ENCODE data around the gene C17orf107. TPM values are rescaled to one million over a fixed set of nuclear protein-coding genes. Genes with fewer than 3 reads are reported as not detected.
A peak's percentile ranks its signal among the peaks of the same experiment; 100 is the strongest.

The C17orf107 gene
- total RNA-seq, 1 experiment from 2014 or later: 0.36 TPM

- H3K9me3 ChIP-seq (ENCODE audit: low read length): no peaks in the 10 kb centered on the region
- intact Hi-C loops (cut with micrococcal nuclease): no loop called here
- H3K4me3 ChIP-seq (ENCODE audit: low read length): no peak overlapping the region
- no peaks in the 10 kb centered on the region for H3F3A ChIP-seq (ENCODE audit: low read length, unreplicated experiment)
- no peaks in the 10 kb centered on the region for H3K79me2 ChIP-seq (ENCODE audit: low read length)
- CTCF ChIA-PET: no interaction called here
- DNase-seq (no peak), ATAC-seq (no peak)
- H3K9ac ChIP-seq (ENCODE audit: low read length): no peak overlapping the region
- POLR2A ChIA-PET (ENCODE audit: unreplicated experiment): no interaction called here
- no peaks in the 10 kb centered on the region; the same call in 1 of the 2 replicates for H3K36me3 ChIP-seq (ENCODE audit: low read depth, low read length)
- no peaks in the 10 kb centered on the region for H3K27me3 ChIP-seq (ENCODE audit: low read length)
- TF ChIP-seq EZH2 (IDR thresholded peaks at IDR 0.05; ENCODE audit: low read length, unreplicated experiment) (no peak), EZH2phosphoT487 (IDR thresholded peaks at IDR 0.05; ENCODE audit: borderline replicate concordance, low read length) (no peak), CTCF (conservative IDR thresholded peaks at IDR 0.05; ENCODE audit: low read depth, low read length) (no peak)
- no peak overlapping the region for H2AFZ ChIP-seq (ENCODE audit: low read length)
- BruUV-seq (replicated peaks): no TSS peak
- H3K9me2 ChIP-seq (replicated peaks; ENCODE audit: low read length): no peaks in the 10 kb centered on the region
- H3K4me1 ChIP-seq (ENCODE audit: insufficient read depth, low read length): no peaks in the 10 kb centered on the region
- H3K27ac ChIP-seq (ENCODE audit: low read length): no peak overlapping the region
- no peak overlapping the region for H3K4me2 ChIP-seq (ENCODE audit: low read length)
- no peaks in the 10 kb centered on the region for H4K20me1 ChIP-seq (ENCODE audit: low read length)
These were observed 4.2 kb upstream of the C17orf107 start for GRCh38 chr17:4895121-4895520.

- DNase-seq: no peak
- Histone ChIP-seq H3K9ac (ENCODE audit: low read length) (no peak overlapping the region), H3K36me3 (ENCODE audit: low read depth, low read length) (no peaks in the 10 kb centered on the region; the same call in 1 of the 2 replicates), H3K27me3 (ENCODE audit: low read length) (no peaks in the 10 kb centered on the region), H3K4me3 (ENCODE audit: low read length) (no peak overlapping the region), H3K4me2 (ENCODE audit: low read length) (no peak overlapping the region), H3K79me2 (ENCODE audit: low read length) (no peaks in the 10 kb centered on the region), H3K27ac (ENCODE audit: low read length) (no peak overlapping the region), H3K9me2 (replicated peaks; ENCODE audit: low read length) (no peaks in the 10 kb centered on the region), H2AFZ (ENCODE audit: low read length) (no peak overlapping the region), H3K9me3 (ENCODE audit: low read length) (no peaks in the 10 kb centered on the region), H4K20me1 (ENCODE audit: low read length) (no peaks in the 10 kb centered on the region), H3F3A (ENCODE audit: low read length, unreplicated experiment) (no peaks in the 10 kb centered on the region), H3K4me1 (ENCODE audit: insufficient read depth, low read length) (no peaks in the 10 kb centered on the region)
- intact Hi-C loops (cut with micrococcal nuclease): no loop called here
- POLR2A ChIA-PET (ENCODE audit: unreplicated experiment): no interaction called here
- TSS peak; percentile 47 for BruUV-seq (replicated peaks)
- no peak for TF ChIP-seq CTCF (conservative IDR thresholded peaks at IDR 0.05; ENCODE audit: low read depth, low read length)
- TF ChIP-seq EZH2 (IDR thresholded peaks at IDR 0.05; ENCODE audit: low read length, unreplicated experiment): no peak
- TF ChIP-seq EZH2phosphoT487 (IDR thresholded peaks at IDR 0.05; ENCODE audit: borderline replicate concordance, low read length): no peak
- ATAC-seq: no peak
- CTCF ChIA-PET: no interaction called here
These were observed 3.5 kb upstream of the C17orf107 start for GRCh38 chr17:4895657-4896331.

Measured in PC-3 (cell line).